ENCODE results near the gene ULBP1. TPM values are rescaled to one million over a fixed set of nuclear protein-coding genes. Genes with fewer than 3 reads are reported as not detected.
"Not testable (repeated sequence)": the region's sequence is repeated elsewhere in the genome, so short reads cannot be mapped to it uniquely, and the experiment has no call there.

The ULBP1 gene
- total RNA-seq, 1 donor: 1.7 TPM

DNA sequence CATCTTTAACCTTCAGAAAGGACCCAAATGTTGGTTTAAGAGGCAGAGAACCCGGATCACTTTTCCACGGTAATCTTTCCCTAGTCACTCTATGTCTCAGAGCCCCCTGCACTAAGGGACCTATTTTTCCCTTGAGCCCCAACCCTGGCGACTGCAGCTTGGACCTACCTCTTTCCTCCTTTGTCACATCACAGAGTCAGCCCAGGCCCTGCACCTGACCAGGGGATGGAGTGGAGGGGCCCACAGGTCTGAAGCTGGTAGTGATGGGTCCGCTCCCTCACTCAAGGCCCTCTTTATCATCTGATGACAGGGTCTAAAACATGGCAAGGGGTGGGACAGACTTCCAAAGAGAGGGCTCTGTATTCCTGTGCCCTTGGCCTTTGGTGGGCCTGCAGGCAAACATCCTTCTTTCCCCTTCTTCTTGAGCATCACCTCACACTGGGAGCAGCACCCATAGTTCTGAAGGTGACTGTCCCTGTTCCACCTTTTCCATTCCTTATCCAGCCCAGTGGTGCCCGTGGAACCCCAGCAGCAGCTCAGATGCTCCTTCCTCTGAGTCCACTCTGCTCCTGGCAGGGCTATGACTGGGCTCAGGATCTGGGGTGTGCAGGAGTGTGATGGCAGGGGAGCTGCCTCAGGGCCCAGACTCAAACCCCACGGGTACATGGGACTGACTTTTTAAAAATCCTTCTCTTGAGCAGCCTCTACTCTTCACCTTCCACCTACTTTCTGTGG is 55.3 kb downstream of the ULBP1 start:
- no peak for DNase-seq (ENCODE audit: low read depth)
- no peak overlapping the region for H3K4me3 ChIP-seq (ENCODE audit: low read depth, low read length)
- TF ChIP-seq, protein P1, sequence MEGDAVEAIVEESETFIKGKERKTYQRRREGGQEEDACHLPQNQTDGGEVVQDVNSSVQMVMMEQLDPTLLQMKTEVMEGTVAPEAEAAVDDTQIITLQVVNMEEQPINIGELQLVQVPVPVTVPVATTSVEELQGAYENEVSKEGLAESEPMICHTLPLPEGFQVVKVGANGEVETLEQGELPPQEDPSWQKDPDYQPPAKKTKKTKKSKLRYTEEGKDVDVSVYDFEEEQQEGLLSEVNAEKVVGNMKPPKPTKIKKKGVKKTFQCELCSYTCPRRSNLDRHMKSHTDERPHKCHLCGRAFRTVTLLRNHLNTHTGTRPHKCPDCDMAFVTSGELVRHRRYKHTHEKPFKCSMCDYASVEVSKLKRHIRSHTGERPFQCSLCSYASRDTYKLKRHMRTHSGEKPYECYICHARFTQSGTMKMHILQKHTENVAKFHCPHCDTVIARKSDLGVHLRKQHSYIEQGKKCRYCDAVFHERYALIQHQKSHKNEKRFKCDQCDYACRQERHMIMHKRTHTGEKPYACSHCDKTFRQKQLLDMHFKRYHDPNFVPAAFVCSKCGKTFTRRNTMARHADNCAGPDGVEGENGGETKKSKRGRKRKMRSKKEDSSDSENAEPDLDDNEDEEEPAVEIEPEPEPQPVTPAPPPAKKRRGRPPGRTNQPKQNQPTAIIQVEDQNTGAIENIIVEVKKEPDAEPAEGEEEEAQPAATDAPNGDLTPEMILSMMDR (IDR thresholded peaks at IDR 0.05; ENCODE audit: insufficient read depth, low read length): no peak

DNA sequence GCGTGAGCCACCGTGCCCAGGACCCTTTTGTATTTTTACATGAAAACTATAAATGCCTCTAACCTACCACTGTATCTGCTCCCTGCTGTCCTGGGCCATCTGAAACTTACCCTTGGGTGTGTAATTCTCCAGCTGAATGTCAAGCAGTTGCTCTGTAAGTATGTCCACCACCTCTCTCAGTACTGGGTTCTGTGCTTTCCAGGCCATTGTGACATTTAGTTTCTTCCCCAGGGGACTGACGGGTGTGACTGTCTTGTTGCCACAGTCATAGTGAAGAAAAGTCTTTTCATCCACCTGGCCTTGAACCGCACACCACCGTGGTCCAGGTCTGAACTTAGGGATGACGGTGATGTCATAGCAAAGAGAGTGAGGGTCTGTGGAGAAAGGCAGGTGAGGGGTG is 58.1 kb downstream of the ULBP1 start:
- not testable (repeated sequence) for H3K4me3 ChIP-seq (ENCODE audit: low read depth, low read length); DNase-seq (ENCODE audit: low read depth)

Other genes starting within 250 kb of the ULBP1 start
- gene LATS1, start 245.8 kb upstream of the ULBP1 start, total RNA-seq (ENCODE audit: low replicate concordance): 10.1 and 33.4 TPM in 2 replicates
- 20.6 and 45.6 TPM in 2 replicates for gene NUP43, start 217.4 kb upstream of the ULBP1 start, total RNA-seq (ENCODE audit: low replicate concordance)
- gene PCMT1, start 214.2 kb upstream of the ULBP1 start, total RNA-seq (ENCODE audit: low replicate concordance): 44.1 and 117 TPM in 2 replicates
- gene LRP11, start 99.6 kb upstream of the ULBP1 start, total RNA-seq (ENCODE audit: low replicate concordance): 20.0 and 74.1 TPM in 2 replicates
- 0.63 TPM in 1 of 2 replicates, not detected in the other for gene RAET1E, start 65.8 kb upstream of the ULBP1 start, total RNA-seq (ENCODE audit: low replicate concordance)
- gene RAET1G, start 40.8 kb upstream of the ULBP1 start, total RNA-seq (ENCODE audit: low replicate concordance): 0.82 and 4.6 TPM in 2 replicates
- 2.5 and 3.3 TPM in 2 replicates for gene ULBP2, start 21.9 kb upstream of the ULBP1 start, total RNA-seq (ENCODE audit: low replicate concordance)
- gene RAET1L, start 61.6 kb downstream of the ULBP1 start, total RNA-seq (ENCODE audit: low replicate concordance): not detected in 2 replicates
- 0.41 and 16.4 TPM in 2 replicates for gene ULBP3, start 105.2 kb downstream of the ULBP1 start, total RNA-seq (ENCODE audit: low replicate concordance)
- gene PPP1R14C, start 179.1 kb downstream of the ULBP1 start, total RNA-seq (ENCODE audit: low replicate concordance): 2.1 TPM in 1 of 2 replicates, not detected in the other

Measured in fibroblast of the aortic adventitia (primary cell).